H9 (cell line): ENCODE data around the gene UVRAG. TPM values are rescaled to one million over a fixed set of nuclear protein-coding genes. Genes with fewer than 3 reads are reported as not detected.

Experiments used
- DNase-seq: peaks from one replicate; pipeline ENCODE4 v3.0.0-alpha.2; 2017
- H2AFZ ChIP-seq: one replicate; pipeline ENCODE4 v1.6.1; 2013; ENCODE audit warnings: mild to moderate bottlenecking, low read length, control low read depth, moderate library complexity
- H2AK5ac ChIP-seq: 2 replicates; pipeline ENCODE4 v1.6.1; 2013; ENCODE audit warnings: low read length, control low read depth, mixed read lengths; ENCODE audit not compliant: insufficient read length
- H2BK120ac ChIP-seq: one replicate; pipeline ENCODE4 v1.6.1; 2013; ENCODE audit warnings: low read depth, mild to moderate bottlenecking, low read length, control low read depth, inconsistent platforms; ENCODE audit not compliant: poor library complexity, severe bottlenecking
- H2BK12ac ChIP-seq: 2 replicates; pipeline ENCODE4 v1.6.1; 2013; ENCODE audit warnings: low read length, control low read depth, mixed read lengths, low read depth; ENCODE audit not compliant: insufficient read length
- H2BK15ac ChIP-seq: 2 replicates; pipeline ENCODE4 v1.6.1; 2013; ENCODE audit warnings: low read depth, low read length, control low read depth
- H2BK20ac ChIP-seq: one replicate; pipeline ENCODE4 v1.6.1; 2013; ENCODE audit warnings: low read depth, mild to moderate bottlenecking, low read length, control low read depth, inconsistent platforms; ENCODE audit not compliant: poor library complexity, severe bottlenecking
- H2BK5ac ChIP-seq: 2 replicates; pipeline ENCODE4 v1.6.1; 2013; ENCODE audit warnings: low read length, control low read depth, mixed read lengths; ENCODE audit not compliant: insufficient read length
- H3K14ac ChIP-seq: 2 replicates; pipeline ENCODE4 v1.6.1; 2013; ENCODE audit warnings: low read length, control low read depth; ENCODE audit not compliant: insufficient read depth
- H3K18ac ChIP-seq: 2 replicates; pipeline ENCODE4 v1.6.1; 2013; ENCODE audit warnings: low read depth, mild to moderate bottlenecking, mixed read lengths, low read length, control low read depth; ENCODE audit not compliant: insufficient read length
- H3K23ac ChIP-seq: 2 replicates; pipeline ENCODE4 v1.6.1; 2013; ENCODE audit warnings: low read length, control low read depth, mixed read lengths, low read depth; ENCODE audit not compliant: insufficient read length
- H3K23me2 ChIP-seq: 2 replicates; pipeline ENCODE4 v1.6.1; 2013; ENCODE audit warnings: low read depth, mild to moderate bottlenecking, mixed read lengths, low read length, control low read depth; ENCODE audit not compliant: insufficient read length, poor library complexity, severe bottlenecking
- H3K27ac ChIP-seq: 2 replicates; pipeline ENCODE4 v1.5.1; 2013; ENCODE audit warnings: low read length, control low read depth, mixed read lengths, low read depth; ENCODE audit not compliant: insufficient read length
- H3K27me3 ChIP-seq: 2 replicates; pipeline ENCODE4 v1.6.1; 2013; ENCODE audit warnings: low read length, control low read depth, inconsistent platforms; ENCODE audit not compliant: insufficient read depth
- H3K4ac ChIP-seq: 2 replicates; pipeline ENCODE4 v1.6.1; 2013; ENCODE audit warnings: low read depth, mild to moderate bottlenecking, control low read depth, inconsistent platforms, low read length, moderate library complexity
- H3K4me1 ChIP-seq: 2 replicates; pipeline ENCODE4 v1.6.1; 2013; ENCODE audit warnings: low read length, control low read depth, inconsistent platforms; ENCODE audit not compliant: insufficient read depth
- H3K4me2 ChIP-seq: 2 replicates; pipeline ENCODE4 v1.6.1; 2013; ENCODE audit warnings: low read length, control low read depth, mixed read lengths; ENCODE audit not compliant: insufficient read length, insufficient read depth
- H3K56ac ChIP-seq: 2 replicates; pipeline ENCODE4 v1.6.1; 2013; ENCODE audit warnings: low read depth, mild to moderate bottlenecking, mixed read lengths, low read length, control low read depth; ENCODE audit not compliant: insufficient read length
- H3K79me1 ChIP-seq: 2 replicates; pipeline ENCODE4 v1.6.1; 2013; ENCODE audit warnings: low read depth, mild to moderate bottlenecking, moderate library complexity, low read length, control low read depth, inconsistent platforms; ENCODE audit not compliant: insufficient read depth, poor library complexity, severe bottlenecking
- H3K79me2 ChIP-seq: 2 replicates; pipeline ENCODE4 v1.6.1; 2013; ENCODE audit warnings: low read length, control low read depth, inconsistent platforms; ENCODE audit not compliant: insufficient read depth
- H3K9ac ChIP-seq: 2 replicates; pipeline ENCODE4 v1.6.1; 2013; ENCODE audit warnings: low read length, control low read depth, mixed read lengths; ENCODE audit not compliant: insufficient read length; ENCODE audit errors: extremely low read depth
- H3K9me3 ChIP-seq: one replicate; pipeline ENCODE4 v1.6.1; 2013; ENCODE audit warnings: low read depth, low read length, inconsistent platforms; ENCODE audit not compliant: control insufficient read depth
- H3T11ph ChIP-seq: one replicate; pipeline ENCODE4 v1.6.1; 2013; ENCODE audit warnings: mild to moderate bottlenecking, low read length, control low read depth, inconsistent platforms
- H4K20me1 ChIP-seq: one replicate; pipeline ENCODE4 v1.6.1; 2013; ENCODE audit not compliant: control insufficient read depth, insufficient read length, insufficient read depth
- H4K5ac ChIP-seq: 2 replicates; pipeline ENCODE4 v1.6.1; 2013; ENCODE audit warnings: low read depth, mild to moderate bottlenecking, mixed read lengths, low read length, control low read depth; ENCODE audit not compliant: insufficient read length
- H4K8ac ChIP-seq: replicated peaks from 2 replicates; pipeline ENCODE4 v1.6.1; 2013; ENCODE audit warnings: low read length, control low read depth, mixed read lengths, low read depth; ENCODE audit not compliant: insufficient read length
- H4K91ac ChIP-seq: 2 replicates; pipeline ENCODE4 v1.6.1; 2013; ENCODE audit warnings: low read depth, mild to moderate bottlenecking, moderate library complexity, mixed read lengths, low read length, control low read depth; ENCODE audit not compliant: insufficient read length
- H3K27ac Mint-ChIP-seq, 3 experiments: 2 replicates in 2 of 3; 3 replicates in 1 of 3; pipeline ENCODE4 v1.8.0; 2020 to 2021; ENCODE audit warnings: mixed read lengths in 3 of 3, mild to moderate bottlenecking in 1 of 3, moderate library complexity in 1 of 3
- H3K27me3 Mint-ChIP-seq: 2 replicates; pipeline ENCODE4 v1.8.0; 2021; ENCODE audit warnings: low read depth, mild to moderate bottlenecking, moderate library complexity, mixed read lengths
- H3K36me3 Mint-ChIP-seq, 3 experiments: 2 replicates in 2 of 3; 3 replicates in 1 of 3; pipeline ENCODE4 v1.8.0; 2020 to 2021; ENCODE audit warnings: low read depth in 3 of 3, mixed read lengths in 3 of 3; ENCODE audit not compliant: insufficient read depth in 1 of 3
- H3K4me1 Mint-ChIP-seq, 2 experiments: 2 replicates each; pipeline ENCODE4 v1.8.0; 2020; ENCODE audit warnings: mixed read lengths in 2 of 2
- H3K4me3 Mint-ChIP-seq, 2 experiments: 2 replicates in 1 of 2; 3 replicates in 1 of 2; pipeline ENCODE4 v1.8.0; 2020 to 2021; ENCODE audit warnings: mild to moderate bottlenecking in 2 of 2, mixed read lengths in 2 of 2, moderate library complexity in 1 of 2
- H3K9me3 Mint-ChIP-seq, 2 experiments: 2 replicates in 1 of 2; 3 replicates in 1 of 2; pipeline ENCODE4 v1.8.0; 2020; ENCODE audit warnings: mild to moderate bottlenecking in 2 of 2, mixed read lengths in 2 of 2, moderate library complexity in 1 of 2
- WGBS: extraction: QIAGEN DNeasy Blood & Tissue Kit; methylation state at CpG from one replicate; pipeline ENCODE4 v1.1.7; 2013; ENCODE audit warnings: missing lambda C conversion rate, low lambda C conversion rate, mixed read lengths; ENCODE audit not compliant: insufficient read length; ENCODE audit errors: extremely low coverage; 5-methylcytosine and 5-hydroxymethylcytosine counted together
- total RNA-seq: library from RNA; stranded (reverse); gene quantifications from 2 replicates; pipeline ENCODE4 v1.2.1, GENCODE V29; 2021
- TF ChIP-seq, protein P1 (sequence below): fragments of 200-600 bp; sonication (generic); conservative IDR thresholded peaks from 3 replicates; pipeline ENCODE4 v1.8.0; 2021; ENCODE audit warnings: antibody characterized with exemption, mild to moderate bottlenecking

Gene UVRAG
- total RNA-seq, 1 experiment from 2014 or later: 18.5 TPM

DNA sequence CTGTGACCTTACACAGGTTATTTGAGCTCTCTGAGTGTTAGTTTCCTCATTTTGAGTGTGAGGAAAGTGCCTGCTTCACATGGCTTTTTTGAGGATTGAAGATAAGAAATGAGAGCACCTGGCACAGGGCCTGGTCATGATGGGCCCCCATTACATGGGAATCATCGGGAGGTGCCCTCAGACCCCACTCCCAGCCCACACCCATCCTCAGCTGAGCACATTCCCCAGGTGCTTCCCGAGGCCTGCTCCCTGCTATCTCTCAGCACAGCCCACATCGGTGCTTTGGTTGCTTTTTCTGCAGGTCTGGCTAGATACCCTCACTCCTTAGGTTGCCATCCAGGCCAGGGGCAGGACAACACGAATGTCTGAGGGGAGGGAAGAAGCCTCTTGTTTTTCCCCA, 29.8 kb upstream of the UVRAG start:
- Mint-ChIP-seq H3K27me3 (no peaks in the 10 kb centered on the region; the same call in 1 of the 2 replicates), H3K4me3 (no peak overlapping the region), H3K9me3 (no peaks in the 10 kb centered on the region), H3K36me3 (no peaks in the 10 kb centered on the region; a peak in 1 of 7 replicates), H3K27ac (no peak overlapping the region), H3K4me1 (peaks cover 0 to 4% of the 10 kb centered on the region in 2 experiments; a peak in 1 of 4 replicates)
- no peak overlapping the region for H3K56ac ChIP-seq
- TF ChIP-seq, protein P1, sequence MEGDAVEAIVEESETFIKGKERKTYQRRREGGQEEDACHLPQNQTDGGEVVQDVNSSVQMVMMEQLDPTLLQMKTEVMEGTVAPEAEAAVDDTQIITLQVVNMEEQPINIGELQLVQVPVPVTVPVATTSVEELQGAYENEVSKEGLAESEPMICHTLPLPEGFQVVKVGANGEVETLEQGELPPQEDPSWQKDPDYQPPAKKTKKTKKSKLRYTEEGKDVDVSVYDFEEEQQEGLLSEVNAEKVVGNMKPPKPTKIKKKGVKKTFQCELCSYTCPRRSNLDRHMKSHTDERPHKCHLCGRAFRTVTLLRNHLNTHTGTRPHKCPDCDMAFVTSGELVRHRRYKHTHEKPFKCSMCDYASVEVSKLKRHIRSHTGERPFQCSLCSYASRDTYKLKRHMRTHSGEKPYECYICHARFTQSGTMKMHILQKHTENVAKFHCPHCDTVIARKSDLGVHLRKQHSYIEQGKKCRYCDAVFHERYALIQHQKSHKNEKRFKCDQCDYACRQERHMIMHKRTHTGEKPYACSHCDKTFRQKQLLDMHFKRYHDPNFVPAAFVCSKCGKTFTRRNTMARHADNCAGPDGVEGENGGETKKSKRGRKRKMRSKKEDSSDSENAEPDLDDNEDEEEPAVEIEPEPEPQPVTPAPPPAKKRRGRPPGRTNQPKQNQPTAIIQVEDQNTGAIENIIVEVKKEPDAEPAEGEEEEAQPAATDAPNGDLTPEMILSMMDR: no peak
- H3K79me1 ChIP-seq: no peaks in the 10 kb centered on the region
- H2AK5ac ChIP-seq: no peak overlapping the region
- no peaks in the 10 kb centered on the region for H3K4me1 ChIP-seq
- H4K91ac ChIP-seq: no peak overlapping the region
- no peaks in the 10 kb centered on the region for H3K23me2 ChIP-seq
- no peaks in the 10 kb centered on the region for H3K27me3 ChIP-seq
- no peak overlapping the region for H2BK5ac ChIP-seq
- H4K8ac ChIP-seq: no peak overlapping the region
- H3K4ac ChIP-seq: no peak overlapping the region
- H2BK15ac ChIP-seq: no peak overlapping the region
- no peak overlapping the region for H3K9ac ChIP-seq
- no peak overlapping the region for H2AFZ ChIP-seq
- no peak overlapping the region for H4K5ac ChIP-seq
- no peaks in the 10 kb centered on the region for H3K9me3 ChIP-seq
- no peak for DNase-seq
- H3T11ph ChIP-seq: no peak overlapping the region
- H2BK20ac ChIP-seq: no peak overlapping the region
- H2BK120ac ChIP-seq: no peak overlapping the region
- H3K79me2 ChIP-seq: no peaks in the 10 kb centered on the region
- H3K27ac ChIP-seq: no peak overlapping the region
- no peaks in the 10 kb centered on the region for H4K20me1 ChIP-seq
- H3K4me2 ChIP-seq: no peak overlapping the region
- no peak overlapping the region for H3K18ac ChIP-seq
- H2BK12ac ChIP-seq: no peak overlapping the region
- H3K23ac ChIP-seq: no peak overlapping the region
- no peak overlapping the region for H3K14ac ChIP-seq
- WGBS: no CpG with 5 or more reads among the region's 4 CpGs
